ENCODE results near the gene ZBTB8OS. TPM values are rescaled to one million over a fixed set of nuclear protein-coding genes. Genes with fewer than 3 reads are reported as not detected.
"Not testable (repeated sequence)": the region's sequence is repeated elsewhere in the genome, so short reads cannot be mapped to it uniquely, and the experiment has no call there.

ZBTB8OS gene
- 34.4 TPM for total RNA-seq
- long read RNA-seq, transcript ZBTB8OS-208 (7 exons, 1,601 nt) = major isoform, 5 of 21 reads
- long read RNA-seq, partial matches to known transcripts = 0 of 21 reads
- long read RNA-seq, other reads (novel, unspliced or antisense) = 14 of 21 reads

- DNase-seq (peak; percentile 93), ATAC-seq (ENCODE audit: poor library complexity) (peak; percentile 92)
- intact Hi-C loops (cut with DNase I) = no loop called here
These were observed at the start of gene ZBTB8OS for GRCh38 chr1:32650248-32650751. TSS of gene ZBTB8OS (minus strand) at chr1:32650550. CDS start at chr1:32650529, 21 bp downstream.

DNA sequence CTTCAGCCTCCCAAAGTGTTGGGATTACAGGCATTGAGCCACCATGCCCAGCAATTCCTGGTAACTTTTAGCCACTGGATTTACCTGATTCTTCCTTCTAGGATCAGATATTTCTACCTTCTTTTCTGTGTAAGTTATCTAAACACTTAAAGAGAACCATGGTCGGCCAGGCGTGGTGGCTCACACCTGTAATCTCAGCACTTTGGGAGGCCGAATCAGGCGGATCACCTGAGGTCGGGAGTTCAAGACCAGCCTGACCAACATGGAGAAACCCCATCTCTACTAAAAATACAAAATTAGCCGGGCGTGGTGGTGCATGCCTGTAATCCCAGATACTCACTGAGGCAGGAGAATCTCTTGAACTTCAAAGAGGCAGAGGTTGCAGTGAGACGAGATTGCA, 46.6 kb upstream of the ZBTB8OS start:
- intact Hi-C loops (cut with DNase I); DNase-seq; ATAC-seq (ENCODE audit: poor library complexity): not testable (repeated sequence)

- intact Hi-C loops (cut with DNase I) = no loop called here
- ATAC-seq (ENCODE audit: poor library complexity) (no peak), DNase-seq (no peak)
These were observed 45.7 kb upstream of the ZBTB8OS start for GRCh38 chr1:32696041-32696440.

- peak; percentile 52 for ATAC-seq (ENCODE audit: poor library complexity)
- peak; percentile 92 for DNase-seq
- intact Hi-C loops (cut with DNase I) = no loop called here
These were observed 45.0 kb upstream of the ZBTB8OS start for GRCh38 chr1:32695098-32695904.

- peak; percentile 23 for ATAC-seq (ENCODE audit: poor library complexity)
- intact Hi-C loops (cut with DNase I) = no loop called here
These were observed 43.3 kb upstream of the ZBTB8OS start for GRCh38 chr1:32693455-32694174.

DNA sequence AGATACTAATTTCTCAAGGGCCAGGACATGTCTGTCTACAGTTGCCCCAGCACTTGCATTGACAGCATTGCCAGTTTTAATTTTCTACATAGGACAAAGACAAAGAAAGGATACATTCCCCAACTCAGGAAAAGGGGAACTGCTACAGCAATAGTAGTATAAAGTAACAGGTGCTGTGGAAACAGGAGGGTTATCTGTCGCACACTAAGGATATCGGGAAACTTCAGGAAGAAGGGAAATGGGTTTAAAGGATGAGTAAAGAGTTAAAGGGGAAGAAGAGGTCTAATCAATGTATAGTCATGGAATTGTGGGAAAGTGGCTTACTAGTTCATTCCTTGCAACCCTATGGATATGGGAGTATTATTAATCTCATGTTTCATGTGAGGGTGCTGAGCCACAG, 36.0 kb upstream of the ZBTB8OS start:
- no peak for ATAC-seq (ENCODE audit: poor library complexity)
- no peak for DNase-seq
- intact Hi-C loops (cut with DNase I) = no loop called here

More at GRCh38 chr1:32693455-32694174, 43.3 kb upstream of the ZBTB8OS start:
- DNase-seq = no peak

DNA sequence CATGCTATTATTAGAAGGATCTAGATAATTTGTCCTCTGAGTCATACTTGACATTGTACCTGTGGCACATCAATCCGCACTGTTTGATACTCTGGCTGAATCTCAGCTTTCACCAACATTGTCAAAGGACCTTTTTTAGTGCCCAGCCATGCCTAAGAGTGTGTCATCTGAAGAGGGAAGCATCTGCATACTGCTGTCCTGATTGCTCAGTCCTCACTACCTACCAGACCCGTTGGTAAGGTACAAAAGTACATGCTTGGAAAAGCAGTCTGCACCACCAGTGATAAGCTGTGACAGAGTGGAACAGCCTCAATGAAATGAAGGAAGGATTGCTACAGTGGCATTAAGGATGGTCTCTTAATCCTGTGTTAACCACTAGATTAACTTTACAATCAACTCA, 35.1 kb upstream of the ZBTB8OS start:
- DNase-seq (no peak), ATAC-seq (ENCODE audit: poor library complexity) (no peak)
- intact Hi-C loops (cut with DNase I) = no loop called here

DNA sequence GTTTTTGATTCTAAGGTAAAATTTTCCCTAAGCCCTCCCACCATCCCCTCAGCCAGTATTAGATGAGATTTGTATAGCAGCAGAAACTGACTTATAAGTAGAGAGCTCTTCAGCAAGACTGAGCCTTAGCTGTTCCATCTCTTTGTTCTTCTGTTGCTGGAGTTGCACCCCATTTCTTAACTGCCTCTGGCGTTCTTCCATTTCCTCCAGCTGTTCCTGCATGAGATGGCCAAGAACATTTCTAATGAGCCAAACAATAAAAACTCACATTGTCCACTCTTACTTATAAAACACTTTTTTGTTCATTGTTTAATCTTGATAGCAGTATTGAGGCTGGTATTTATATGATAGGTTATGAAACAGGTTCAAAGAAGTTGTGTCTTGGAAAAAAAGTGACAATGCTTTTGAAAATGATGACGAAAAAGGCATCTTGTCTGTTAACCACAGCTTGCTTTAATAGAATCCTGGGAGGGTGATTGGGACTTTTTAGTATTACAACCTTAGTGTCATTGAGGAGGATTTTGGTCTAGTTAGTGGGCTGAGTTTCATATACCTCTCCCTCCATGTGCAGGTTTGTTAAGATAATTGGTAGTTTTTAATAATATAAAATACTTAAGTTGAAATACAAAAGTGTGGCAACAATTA, 33.9 kb upstream of the ZBTB8OS start:
- peak; percentile 61 for ATAC-seq (ENCODE audit: poor library complexity)
- intact Hi-C loops (cut with DNase I) = no loop called here

DNA sequence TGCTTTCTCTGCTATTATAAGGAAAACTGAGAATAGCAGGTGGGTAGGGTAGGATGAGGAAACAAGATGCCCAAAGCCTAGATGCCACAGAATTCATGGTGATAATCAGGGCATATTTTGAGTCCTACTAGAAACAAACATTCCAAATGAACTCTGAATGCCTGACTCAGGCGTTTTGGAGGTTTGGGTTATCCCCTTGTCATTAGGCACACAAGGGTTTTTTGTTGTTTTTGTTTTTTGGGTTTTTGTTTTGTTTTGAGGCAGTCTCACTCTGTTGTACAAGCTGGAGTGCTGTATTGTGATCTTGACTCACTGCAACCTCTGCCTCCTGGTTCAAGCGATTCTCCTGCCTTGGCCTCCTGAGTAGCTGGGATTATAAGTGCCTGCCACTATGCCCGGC, 33.0 kb upstream of the ZBTB8OS start:
- ATAC-seq (ENCODE audit: poor library complexity) = no peak
- DNase-seq = no peak
- intact Hi-C loops (cut with DNase I) = no loop called here

More for the DNA sequence above, 33.9 kb upstream of the ZBTB8OS start:
- DNase-seq = no peak

DNA sequence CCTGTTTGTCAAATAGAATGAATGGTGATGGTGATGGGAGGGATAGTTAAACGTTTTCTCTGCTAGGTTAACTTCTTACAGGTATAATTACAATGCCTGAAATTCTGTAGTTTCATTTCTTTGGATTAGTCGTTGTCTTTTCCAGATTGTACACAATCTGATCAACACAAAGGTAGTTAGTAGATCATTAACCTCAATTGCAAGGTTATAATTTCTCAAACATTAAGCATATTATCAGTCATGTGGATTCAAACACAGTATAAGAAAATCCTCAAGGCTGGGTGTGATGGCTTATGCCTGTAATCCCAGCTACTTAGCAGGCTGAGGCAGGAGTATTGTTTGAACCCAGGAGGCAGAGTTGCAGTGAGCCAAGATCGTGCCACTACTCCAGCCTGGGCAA, 31.6 kb upstream of the ZBTB8OS start:
- ATAC-seq (ENCODE audit: poor library complexity) (no peak), DNase-seq (no peak)
- intact Hi-C loops (cut with DNase I) = no loop called here

- DNase-seq = no peak
- intact Hi-C loops (cut with DNase I) = no loop called here
- ATAC-seq (ENCODE audit: poor library complexity) = peak; percentile 51
These were observed 31.2 kb upstream of the ZBTB8OS start for GRCh38 chr1:32681509-32681908.

- DNase-seq (no peak), ATAC-seq (ENCODE audit: poor library complexity) (no peak)
These were observed 30.3 kb upstream of the ZBTB8OS start for GRCh38 chr1:32680642-32681041.

GRCh38 chr1:32679993-32680392, 29.6 kb upstream of the ZBTB8OS start:
- intact Hi-C loops (cut with DNase I); DNase-seq; ATAC-seq (ENCODE audit: poor library complexity): not testable (repeated sequence)

More at GRCh38 chr1:32680642-32681041, 30.3 kb upstream of the ZBTB8OS start:
- intact Hi-C loops (cut with DNase I) = no loop called here

DNA sequence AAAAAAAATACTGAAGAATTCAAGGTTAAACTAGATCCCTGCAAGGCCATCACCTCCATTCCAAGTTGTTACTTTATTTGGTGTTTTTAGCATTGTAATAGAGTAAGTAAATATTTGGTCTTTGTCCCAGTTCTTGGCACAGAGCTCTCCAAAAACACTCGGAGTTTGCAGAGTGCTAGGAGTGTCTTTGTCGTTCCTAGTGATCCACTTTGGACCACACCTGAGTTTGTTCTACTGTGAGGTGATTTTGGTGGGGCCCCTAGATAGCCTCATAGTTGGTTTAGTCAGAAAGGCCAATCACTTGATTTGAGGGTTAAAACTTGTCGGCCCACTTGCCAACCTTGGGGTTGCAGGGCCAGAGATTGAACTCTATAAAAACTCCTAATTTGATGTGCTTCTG, 26.6 kb upstream of the ZBTB8OS start:
- intact Hi-C loops (cut with DNase I) = no loop called here
- ATAC-seq (ENCODE audit: poor library complexity) (no peak), DNase-seq (no peak)

DNA sequence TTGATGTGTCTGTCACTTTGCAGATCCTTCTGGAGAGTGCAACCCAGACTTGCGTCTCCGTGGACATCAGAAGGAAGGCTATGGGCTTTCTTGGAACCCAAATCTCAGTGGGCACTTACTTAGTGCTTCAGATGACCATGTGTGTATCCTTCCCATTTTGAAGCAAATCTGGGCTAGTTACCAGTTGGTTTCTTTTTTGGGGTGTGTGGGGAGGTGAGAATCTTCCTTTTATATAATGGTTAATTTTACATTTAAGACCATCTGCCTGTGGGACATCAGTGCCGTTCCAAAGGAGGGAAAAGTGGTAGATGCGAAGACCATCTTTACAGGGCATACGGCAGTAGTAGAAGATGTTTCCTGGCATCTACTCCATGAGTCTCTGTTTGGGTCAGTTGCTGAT, 18.4 kb upstream of the ZBTB8OS start:
- ATAC-seq (ENCODE audit: poor library complexity); intact Hi-C loops (cut with DNase I); DNase-seq: not testable (repeated sequence)

DNA sequence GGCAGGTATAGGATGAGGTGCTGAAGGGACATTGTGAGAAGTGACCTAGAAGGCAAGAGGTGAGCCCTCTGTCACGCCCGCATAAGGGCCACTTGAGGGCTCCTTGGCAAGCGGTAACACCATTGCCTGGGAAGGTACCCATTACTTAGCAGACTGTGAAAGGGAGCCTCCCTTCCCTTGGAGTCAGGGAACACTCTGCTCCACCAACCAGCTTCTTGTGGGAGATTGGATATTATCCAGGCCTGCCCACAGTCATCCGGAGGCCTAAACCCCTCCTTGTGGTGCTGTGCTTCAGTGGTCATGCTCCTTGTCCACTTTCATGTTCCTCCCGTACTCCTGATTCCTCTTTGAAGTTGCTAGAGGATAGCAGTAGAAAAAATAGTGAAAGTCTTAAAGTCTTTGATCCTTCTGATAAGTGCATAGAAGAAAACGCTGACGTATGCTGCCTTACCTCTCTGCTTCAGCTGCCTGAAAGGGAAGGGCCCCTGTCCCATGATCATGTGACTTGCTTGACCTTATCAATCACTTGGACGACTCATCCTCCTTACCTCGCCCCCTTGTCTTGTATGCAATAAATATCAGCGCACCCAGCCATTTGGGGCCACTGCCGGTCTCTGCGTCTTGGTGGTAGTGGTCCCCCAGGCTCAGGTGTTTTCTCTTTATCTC, 16.7 kb upstream of the ZBTB8OS start:
- intact Hi-C loops (cut with DNase I) = no loop called here
- DNase-seq = no peak
- ATAC-seq (ENCODE audit: poor library complexity) = no peak

- ATAC-seq (ENCODE audit: poor library complexity) (peak; percentile 21), DNase-seq (no peak)
- intact Hi-C loops (cut with DNase I) = no loop called here
These were observed 15.6 kb upstream of the ZBTB8OS start for GRCh38 chr1:32665915-32666314.

DNA sequence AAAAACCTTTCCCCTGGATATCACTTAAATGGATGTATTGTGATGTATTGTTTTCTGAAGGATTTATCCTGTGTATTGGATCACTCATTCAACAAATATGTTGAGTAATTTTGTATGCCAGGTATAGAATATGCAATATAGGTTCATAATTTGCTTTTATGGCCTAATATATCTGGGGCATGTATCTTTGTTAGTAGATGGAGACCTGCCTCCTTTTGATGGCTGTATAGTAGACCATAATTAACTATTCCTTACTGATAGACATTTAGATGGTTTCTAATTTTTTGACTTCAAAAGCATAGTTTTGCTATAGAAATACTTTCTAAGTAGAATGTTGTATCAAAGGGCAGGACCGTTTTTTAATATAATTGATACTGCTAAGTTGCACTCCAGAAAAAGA, 9.2 kb upstream of the ZBTB8OS start:
- no peak for DNase-seq
- no peak for ATAC-seq (ENCODE audit: poor library complexity)
- intact Hi-C loops (cut with DNase I) = no loop called here
